Tibial artery (tissue), 4 donors: ENCODE measurements around the gene SH3BGRL.

ENCODE experiments used
- DNase-seq, 2 donors: peaks; one replicate each; pipeline ENCODE4 v3.0.0-alpha.2; 2019
- H3K27ac ChIP-seq, 2 donors: fragments of 200-600 bp; sonication (generic) in 1 of 2; 1 replicate in 1 of 2; 2 replicates in 1 of 2; pipeline ENCODE4 v1.5.1; 2018 to 2019; ENCODE audit warnings: mild to moderate bottlenecking in 1 of 2
- H3K27me3 ChIP-seq, 2 donors: fragments of 200-600 bp; sonication (generic) in 1 of 2; one replicate each; pipeline versions ENCODE4 v1.5.1 to v1.6.0; 2016 to 2019
- H3K36me3 ChIP-seq, 3 donors: fragments of 200-600 bp; sonication (generic) in 2 of 3; one replicate each; pipeline ENCODE4 v1.5.1; 2016 to 2019; ENCODE audit warnings: mild to moderate bottlenecking in 2 of 3
- H3K4me1 ChIP-seq, 4 donors: fragments of 200-600 bp; sonication (generic) in 2 of 4; 1 replicate in 3 of 4; 2 replicates in 1 of 4; pipeline ENCODE4 v1.5.1; 2016 to 2019
- H3K4me3 ChIP-seq, 2 donors: fragments of 200-600 bp; sonication (generic) in 1 of 2; 1 replicate in 1 of 2; 2 replicates in 1 of 2; pipeline ENCODE4 v1.5.1; 2018 to 2019; ENCODE audit warnings: mild to moderate bottlenecking in 2 of 2
- H3K9me3 ChIP-seq, 3 donors: fragments of 200-600 bp; sonication (generic) in 1 of 3; one replicate each; pipeline ENCODE4 v1.5.1; 2016 to 2019
- intact Hi-C: fragments of 100-400 bp; cut with DNase I; formaldehyde crosslinking; loops from one replicate; pipeline ENCODE4 v1.15.0; 2023; ENCODE audit warnings: low total_unique reads
- TF ChIP-seq, protein P1 (sequence below), 2 experiments: fragments of 200-600 bp in 1 of 2; fragments of 450-650 bp in 1 of 2; IDR thresholded peaks; one replicate each; pipeline ENCODE4 v1.5.1; 2017 to 2019; ENCODE audit warnings: antibody characterized with exemption in 2 of 2, mild to moderate bottlenecking in 1 of 2, moderate library complexity in 1 of 2

The SH3BGRL gene

DNA sequence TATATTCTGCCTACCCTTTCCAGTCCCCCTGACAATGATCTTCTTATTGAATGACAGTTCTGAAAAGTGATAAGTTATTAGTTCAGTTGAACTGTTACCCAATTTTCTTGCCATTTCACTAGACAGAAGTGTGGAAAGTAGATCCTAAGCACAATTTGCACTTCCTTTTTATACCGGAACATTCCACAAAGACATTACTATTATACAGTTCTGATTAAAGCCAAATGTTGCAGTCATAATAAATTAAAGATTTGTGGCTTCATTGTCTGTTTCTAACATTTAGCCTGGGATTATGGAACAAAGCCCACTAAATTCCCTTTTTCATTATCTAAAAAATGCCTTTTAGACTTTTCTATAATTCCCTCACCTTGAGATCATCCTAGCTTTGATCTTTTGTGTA is 13.8 kb downstream of the SH3BGRL start:
- Histone ChIP-seq H3K4me1 (peaks cover 0 to 10% (median 0%) of the 10 kb centered on the region in 4 donors), H3K36me3 (no peaks in the 10 kb centered on the region), H3K27ac (no peak overlapping the region), H3K27me3 (no peaks in the 10 kb centered on the region), H3K4me3 (no peak overlapping the region), H3K9me3 (no peaks in the 10 kb centered on the region)
- no peak for DNase-seq
- TF ChIP-seq, protein P1, sequence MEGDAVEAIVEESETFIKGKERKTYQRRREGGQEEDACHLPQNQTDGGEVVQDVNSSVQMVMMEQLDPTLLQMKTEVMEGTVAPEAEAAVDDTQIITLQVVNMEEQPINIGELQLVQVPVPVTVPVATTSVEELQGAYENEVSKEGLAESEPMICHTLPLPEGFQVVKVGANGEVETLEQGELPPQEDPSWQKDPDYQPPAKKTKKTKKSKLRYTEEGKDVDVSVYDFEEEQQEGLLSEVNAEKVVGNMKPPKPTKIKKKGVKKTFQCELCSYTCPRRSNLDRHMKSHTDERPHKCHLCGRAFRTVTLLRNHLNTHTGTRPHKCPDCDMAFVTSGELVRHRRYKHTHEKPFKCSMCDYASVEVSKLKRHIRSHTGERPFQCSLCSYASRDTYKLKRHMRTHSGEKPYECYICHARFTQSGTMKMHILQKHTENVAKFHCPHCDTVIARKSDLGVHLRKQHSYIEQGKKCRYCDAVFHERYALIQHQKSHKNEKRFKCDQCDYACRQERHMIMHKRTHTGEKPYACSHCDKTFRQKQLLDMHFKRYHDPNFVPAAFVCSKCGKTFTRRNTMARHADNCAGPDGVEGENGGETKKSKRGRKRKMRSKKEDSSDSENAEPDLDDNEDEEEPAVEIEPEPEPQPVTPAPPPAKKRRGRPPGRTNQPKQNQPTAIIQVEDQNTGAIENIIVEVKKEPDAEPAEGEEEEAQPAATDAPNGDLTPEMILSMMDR (IDR thresholded peaks at IDR 0.05): no peak
- intact Hi-C loops: no loop called here

DNA sequence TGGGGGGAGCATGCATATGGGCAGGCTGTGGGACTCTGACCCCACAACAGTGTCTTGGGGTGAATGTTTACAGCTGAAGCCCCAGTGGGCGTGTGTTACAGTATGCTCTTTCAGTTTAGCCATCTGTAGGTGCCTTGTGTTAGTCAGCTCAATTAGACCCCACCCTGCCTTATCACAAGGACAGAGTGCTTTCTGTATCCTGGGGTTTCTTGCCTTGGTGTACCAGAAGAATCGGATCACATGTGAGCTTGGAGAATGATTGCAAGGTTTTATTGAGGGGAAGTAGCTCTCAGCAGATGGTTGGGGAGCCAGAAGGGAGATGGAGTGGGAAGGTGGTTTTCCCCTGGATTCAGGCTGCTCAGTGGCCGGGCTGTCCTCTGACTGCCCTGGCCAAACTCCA is 27.3 kb downstream of the SH3BGRL start:
- no peak for DNase-seq
- intact Hi-C loops: no loop called here
- Histone ChIP-seq H3K4me1 (peaks cover 0 to 31% (median 3%) of the 10 kb centered on the region in 4 donors), H3K27ac (no peak overlapping the region), H3K27me3 (no peaks in the 10 kb centered on the region), H3K9me3 (no peaks in the 10 kb centered on the region), H3K36me3 (no peaks in the 10 kb centered on the region), H3K4me3 (no peak overlapping the region)
- TF ChIP-seq, protein P1 (IDR thresholded peaks at IDR 0.05): no peak

DNA sequence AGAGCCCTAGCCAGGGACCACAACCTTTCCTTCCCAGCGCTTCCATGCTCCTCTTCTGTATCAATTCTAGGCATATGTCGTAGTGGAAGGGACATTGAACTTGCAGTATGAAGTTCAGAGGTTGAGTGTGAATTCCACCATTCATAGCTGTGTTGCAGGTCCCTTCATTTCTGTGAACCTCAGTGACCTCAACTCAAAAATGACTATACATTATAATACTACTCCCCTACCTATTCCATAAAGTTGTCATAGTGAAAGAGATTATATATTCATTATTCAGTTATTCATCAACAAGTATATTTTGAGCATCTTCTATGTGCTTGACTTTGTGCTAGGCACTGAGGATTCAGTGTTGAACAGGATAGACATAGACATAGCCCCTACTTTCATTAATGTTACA is 28.0 kb downstream of the SH3BGRL start:
- H3K9me3 ChIP-seq: no peaks in the 10 kb centered on the region
- TF ChIP-seq, protein P1 (IDR thresholded peaks at IDR 0.05): no peak
- intact Hi-C loops: no loop called here
- peaks cover 0 to 31% (median 3%) of the 10 kb centered on the region in 4 donors for H3K4me1 ChIP-seq
- H3K27me3 ChIP-seq: no peaks in the 10 kb centered on the region
- no peak overlapping the region for H3K27ac ChIP-seq
- DNase-seq: no peak
- no peak overlapping the region for H3K4me3 ChIP-seq
- H3K36me3 ChIP-seq: no peaks in the 10 kb centered on the region

DNA sequence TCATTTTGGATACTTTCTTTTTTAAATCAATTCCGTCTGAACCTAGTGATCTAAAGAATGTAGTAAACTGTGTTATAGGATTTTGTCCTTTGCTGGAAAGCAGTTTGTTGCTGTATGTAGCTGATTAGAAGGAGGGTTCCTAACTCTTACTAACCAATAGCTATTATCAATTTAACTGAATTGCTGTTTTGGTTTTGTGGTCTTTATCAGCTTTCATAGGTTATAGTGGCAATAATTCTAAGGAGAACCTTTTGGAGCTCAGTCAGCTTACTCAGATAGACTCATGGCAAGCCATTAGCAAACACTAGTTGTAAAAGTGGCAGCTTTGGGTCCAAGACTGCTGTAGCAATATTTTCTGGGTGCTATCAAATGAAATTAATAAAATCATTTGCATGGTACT is 29.6 kb downstream of the SH3BGRL start:
- DNase-seq: no peak
- Histone ChIP-seq H3K4me1 (peaks cover 0 to 31% (median 3%) of the 10 kb centered on the region in 4 donors), H3K9me3 (no peaks in the 10 kb centered on the region), H3K27me3 (no peaks in the 10 kb centered on the region), H3K27ac (peak overlapping the region in 1 of 2 donors; percentile 33), H3K4me3 (no peak overlapping the region), H3K36me3 (no peaks in the 10 kb centered on the region)
- intact Hi-C loops: no loop called here
- TF ChIP-seq, protein P1 (IDR thresholded peaks at IDR 0.05): no peak

DNA sequence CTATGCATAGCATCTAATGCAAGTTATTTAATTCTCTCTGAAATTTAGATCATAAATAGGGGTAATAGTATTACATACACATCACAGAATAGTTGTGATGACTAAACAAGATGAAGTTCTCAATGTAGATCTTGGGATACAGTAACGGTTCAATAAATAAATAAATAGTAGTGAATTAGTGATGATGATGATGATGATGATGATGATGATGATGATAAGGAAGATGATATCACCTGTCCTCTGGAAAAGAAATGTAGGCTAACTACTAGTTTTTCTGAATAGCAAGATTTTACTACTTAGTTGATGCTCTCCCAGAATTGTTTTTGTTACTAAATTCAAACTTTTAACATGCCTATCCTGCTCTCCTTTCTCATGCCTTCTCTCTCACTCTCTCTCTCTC is 30.3 kb downstream of the SH3BGRL start:
- Histone ChIP-seq H3K4me3 (no peak overlapping the region), H3K27ac (no peak overlapping the region), H3K4me1 (peaks cover 0 to 31% (median 3%) of the 10 kb centered on the region in 4 donors), H3K36me3 (no peaks in the 10 kb centered on the region), H3K27me3 (no peaks in the 10 kb centered on the region), H3K9me3 (no peaks in the 10 kb centered on the region)
- intact Hi-C loops: no loop called here
- TF ChIP-seq, protein P1 (IDR thresholded peaks at IDR 0.05): no peak
- no peak for DNase-seq

DNA sequence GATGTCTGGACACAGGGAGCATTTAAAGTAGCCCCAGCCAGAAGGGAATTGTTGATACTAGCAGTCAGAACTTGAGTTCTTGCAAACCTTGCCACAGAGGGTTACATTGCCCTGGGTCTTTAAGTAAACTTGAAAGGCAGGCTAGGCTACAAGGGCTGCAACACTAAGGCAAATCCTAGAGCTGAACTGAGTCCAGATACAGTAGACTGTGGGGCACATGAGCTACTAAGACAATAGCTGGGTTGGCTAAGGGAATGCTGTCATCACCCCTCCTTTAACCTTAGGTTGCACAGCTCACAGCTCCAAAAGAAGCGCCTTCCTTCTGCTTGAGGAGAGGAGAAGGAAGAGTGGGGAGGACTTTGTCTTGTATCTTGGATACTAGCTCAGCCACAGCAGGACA is 35.6 kb downstream of the SH3BGRL start:
- Histone ChIP-seq H3K27me3 (no peaks in the 10 kb centered on the region), H3K9me3 (no peaks in the 10 kb centered on the region), H3K4me1 (peaks cover 0 to 9% (median 1%) of the 10 kb centered on the region in 4 donors), H3K4me3 (no peak overlapping the region), H3K36me3 (peaks cover 0 to 8% (median 0%) of the 10 kb centered on the region in 3 donors), H3K27ac (no peak overlapping the region)
- intact Hi-C loops: no loop called here
- TF ChIP-seq, protein P1 (IDR thresholded peaks at IDR 0.05): no peak
- no peak for DNase-seq
